Stimulated activated CD4-positive, alpha-beta T cell treated with anti-CD3 and anti-CD28 coated beads, TNF-alpha, amount 100 ng/mL, for 1 hour (primary cell): ENCODE measurements around the gene SARNP.

Experiments
- DNase-seq, 3 donors: peaks; one replicate each; pipeline ENCODE4 v3.0.0-alpha.2; 2020; ENCODE audit warnings: low read depth in 3 of 3, low spot score in 1 of 3

The SARNP gene

DNA sequence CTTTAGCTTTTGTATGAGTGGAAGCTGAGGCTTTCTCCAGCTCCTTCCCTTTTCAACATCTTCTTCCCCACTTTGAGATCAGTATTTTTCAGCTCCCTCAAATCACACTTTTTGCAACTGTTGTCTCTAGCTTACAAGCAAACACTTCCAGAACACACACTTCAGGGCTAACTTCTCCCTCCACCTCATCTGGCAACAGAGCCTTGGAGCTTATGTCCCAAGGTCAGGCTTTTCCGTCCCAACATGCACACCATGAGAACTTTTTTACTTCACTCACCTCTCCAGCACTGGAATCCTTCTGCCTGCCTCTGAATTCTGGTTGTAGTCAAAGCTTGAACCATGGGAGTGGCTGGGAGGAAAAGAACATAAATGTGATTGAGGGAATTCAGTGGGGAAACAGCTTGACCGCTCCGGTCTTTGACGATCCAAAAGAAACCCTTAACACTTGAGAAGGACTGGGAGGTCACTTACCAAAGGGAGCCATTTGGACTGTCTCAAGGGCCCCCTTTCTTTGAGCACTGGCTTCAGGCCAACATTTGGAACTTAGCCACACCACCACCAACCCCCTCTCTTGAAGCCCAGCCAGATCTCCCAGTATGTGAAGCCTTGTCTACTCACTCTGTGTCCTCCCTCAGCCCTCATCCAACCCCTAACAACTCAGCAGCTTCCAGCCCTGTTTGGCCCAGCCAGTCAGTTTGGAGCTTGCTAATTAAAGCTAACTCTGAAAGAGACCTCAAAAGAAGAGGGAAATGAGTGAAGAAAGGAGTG is 105.6 kb downstream of the SARNP start:
- DNase-seq, result no peak

DNA sequence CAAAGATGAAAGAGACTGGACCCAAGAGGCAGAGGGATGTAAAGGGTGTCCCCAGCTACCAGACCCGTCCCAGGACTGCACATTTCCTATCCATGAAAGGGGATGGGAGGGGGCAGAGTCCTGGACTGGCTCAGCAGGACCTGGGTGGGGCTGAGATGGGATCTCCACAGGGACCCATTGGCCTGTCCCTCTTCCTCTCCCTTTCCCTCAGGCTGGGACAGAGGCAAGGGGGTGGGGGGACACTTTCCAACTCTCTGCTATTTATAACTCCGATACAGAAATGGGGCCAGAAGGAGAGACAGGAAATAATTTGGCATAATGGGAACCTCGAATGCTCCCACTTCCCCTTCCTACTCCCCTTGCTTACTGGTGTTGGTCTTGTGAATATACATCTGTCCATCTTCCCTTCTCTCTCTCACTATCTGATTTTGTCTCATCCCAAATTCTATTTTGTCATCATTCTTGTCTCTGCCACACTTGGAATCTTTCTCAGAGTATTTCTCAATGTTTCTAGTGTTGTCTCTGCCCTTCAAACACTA is 108.8 kb downstream of the SARNP start:
- no peak for DNase-seq

DNA sequence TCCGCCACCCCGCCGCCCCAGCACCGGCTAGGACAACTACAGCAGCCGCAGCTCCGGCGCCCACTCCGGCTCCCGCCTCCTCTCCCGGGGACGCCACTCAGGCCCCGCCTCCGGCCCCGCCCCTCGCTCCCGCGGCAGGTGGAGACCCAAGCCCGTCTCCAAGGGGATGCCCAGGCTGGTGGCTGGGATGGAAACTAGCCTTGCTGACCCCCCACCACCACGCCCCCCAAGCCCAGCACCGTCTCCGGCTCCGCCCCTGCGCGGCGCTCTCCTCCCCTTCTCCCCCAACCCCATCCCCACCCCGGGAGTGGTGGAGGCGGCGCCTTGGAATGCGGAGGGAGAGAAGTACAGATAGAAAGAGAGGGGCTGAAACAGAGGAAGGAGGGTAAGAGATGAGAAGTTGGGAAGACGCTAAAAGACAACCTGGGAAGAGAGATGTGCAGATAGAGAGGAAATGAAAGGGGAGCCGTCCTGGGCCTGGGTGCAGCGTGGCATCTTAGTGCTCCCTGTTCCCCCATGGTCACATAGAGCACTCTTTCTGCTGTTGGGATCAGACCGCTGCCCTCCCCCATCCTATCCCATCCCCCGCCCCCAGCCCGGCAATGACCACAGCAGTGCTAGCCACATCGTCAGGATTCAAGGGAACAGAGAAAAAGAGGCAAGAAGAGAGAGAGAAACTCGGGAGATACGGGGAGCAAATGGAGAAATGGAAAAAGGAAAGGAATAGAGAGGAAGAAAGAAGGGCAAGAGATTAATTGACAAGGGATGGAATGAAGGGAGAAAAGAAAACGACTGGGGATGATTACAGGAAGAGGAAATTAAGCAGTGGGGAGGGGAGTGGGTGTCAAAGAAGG is 109.5 kb downstream of the SARNP start, which contains the start of gene ITGA7:
TSS of gene ITGA7 (minus strand) at position 64 of the 854 bp plus-strand sequence. CDS start 222 bp downstream, outside the sequence.
- DNase-seq, result peak in 2 of 3 donors; percentile 27 to 56
